Measurements from ENCODE around the gene ITGB2.

Gene ITGB2

GRCh38 chr21:44903050-44903685 is 17.5 kb downstream of the ITGB2 start:
- Histone ChIP-seq H3K27ac (ENCODE audit: insufficient read depth, low read length, poor library complexity, severe bottlenecking) (no peak overlapping the region), H3K27me3 (replicated peaks; ENCODE audit: control insufficient read depth, insufficient read depth, low read length, poor library complexity, severe bottlenecking) (no peaks in the 10 kb centered on the region), H3K4me1 (ENCODE audit: control insufficient read depth, insufficient read depth, low read length, poor library complexity, severe bottlenecking) (no peaks in the 10 kb centered on the region), H3K36me3 (ENCODE audit: control insufficient read depth, insufficient read depth, low read length) (peaks cover 98% of the 10 kb centered on the region), H3K9me3 (ENCODE audit: control insufficient read depth, low read length) (no peaks in the 10 kb centered on the region), H3K4me3 (ENCODE audit: insufficient read depth, low read depth, low read length, poor library complexity, severe bottlenecking) (no peak overlapping the region)
- DNase-seq: no peak

- no peak overlapping the region for H3K27ac ChIP-seq (ENCODE audit: insufficient read depth, low read length, poor library complexity, severe bottlenecking)
- H3K9me3 ChIP-seq (ENCODE audit: control insufficient read depth, low read length): no peaks in the 10 kb centered on the region
- DNase-seq: no peak
- no peaks in the 10 kb centered on the region for H3K27me3 ChIP-seq (replicated peaks; ENCODE audit: control insufficient read depth, insufficient read depth, low read length, poor library complexity, severe bottlenecking)
- no peak overlapping the region for H3K4me3 ChIP-seq (ENCODE audit: insufficient read depth, low read depth, low read length, poor library complexity, severe bottlenecking)
- H3K36me3 ChIP-seq (ENCODE audit: control insufficient read depth, insufficient read depth, low read length): peaks cover 99% of the 10 kb centered on the region
- H3K4me1 ChIP-seq (ENCODE audit: control insufficient read depth, insufficient read depth, low read length, poor library complexity, severe bottlenecking): no peaks in the 10 kb centered on the region
Measured at GRCh38 chr21:44902268-44903049, 18.2 kb downstream of the ITGB2 start.

GRCh38 chr21:44901391-44902074 is 19.2 kb downstream of the ITGB2 start:
- Histone ChIP-seq H3K9me3 (ENCODE audit: control insufficient read depth, low read length) (no peaks in the 10 kb centered on the region), H3K27ac (ENCODE audit: insufficient read depth, low read length, poor library complexity, severe bottlenecking) (no peak overlapping the region), H3K4me1 (ENCODE audit: control insufficient read depth, insufficient read depth, low read length, poor library complexity, severe bottlenecking) (no peaks in the 10 kb centered on the region), H3K4me3 (ENCODE audit: insufficient read depth, low read depth, low read length, poor library complexity, severe bottlenecking) (no peak overlapping the region), H3K27me3 (replicated peaks; ENCODE audit: control insufficient read depth, insufficient read depth, low read length, poor library complexity, severe bottlenecking) (no peaks in the 10 kb centered on the region), H3K36me3 (ENCODE audit: control insufficient read depth, insufficient read depth, low read length) (peaks cover 97% of the 10 kb centered on the region)
- DNase-seq: no peak

GRCh38 chr21:44900559-44901251 is 20.0 kb downstream of the ITGB2 start:
- no peaks in the 10 kb centered on the region for H3K27me3 ChIP-seq (replicated peaks; ENCODE audit: control insufficient read depth, insufficient read depth, low read length, poor library complexity, severe bottlenecking)
- no peak overlapping the region for H3K27ac ChIP-seq (ENCODE audit: insufficient read depth, low read length, poor library complexity, severe bottlenecking)
- H3K36me3 ChIP-seq (ENCODE audit: control insufficient read depth, insufficient read depth, low read length): peaks cover 91% of the 10 kb centered on the region
- DNase-seq: no peak
- no peaks in the 10 kb centered on the region for H3K4me1 ChIP-seq (ENCODE audit: control insufficient read depth, insufficient read depth, low read length, poor library complexity, severe bottlenecking)
- H3K4me3 ChIP-seq (ENCODE audit: insufficient read depth, low read depth, low read length, poor library complexity, severe bottlenecking): no peak overlapping the region
- H3K9me3 ChIP-seq (ENCODE audit: control insufficient read depth, low read length): no peaks in the 10 kb centered on the region

GRCh38 chr21:44899768-44900558 is 20.7 kb downstream of the ITGB2 start:
- no peaks in the 10 kb centered on the region for H3K4me1 ChIP-seq (ENCODE audit: control insufficient read depth, insufficient read depth, low read length, poor library complexity, severe bottlenecking)
- no peaks in the 10 kb centered on the region for H3K9me3 ChIP-seq (ENCODE audit: control insufficient read depth, low read length)
- H3K36me3 ChIP-seq (ENCODE audit: control insufficient read depth, insufficient read depth, low read length): peaks cover 87% of the 10 kb centered on the region
- H3K27me3 ChIP-seq (replicated peaks; ENCODE audit: control insufficient read depth, insufficient read depth, low read length, poor library complexity, severe bottlenecking): no peaks in the 10 kb centered on the region
- no peak for DNase-seq
- H3K4me3 ChIP-seq (ENCODE audit: insufficient read depth, low read depth, low read length, poor library complexity, severe bottlenecking): no peak overlapping the region
- no peak overlapping the region for H3K27ac ChIP-seq (ENCODE audit: insufficient read depth, low read length, poor library complexity, severe bottlenecking)

DNA sequence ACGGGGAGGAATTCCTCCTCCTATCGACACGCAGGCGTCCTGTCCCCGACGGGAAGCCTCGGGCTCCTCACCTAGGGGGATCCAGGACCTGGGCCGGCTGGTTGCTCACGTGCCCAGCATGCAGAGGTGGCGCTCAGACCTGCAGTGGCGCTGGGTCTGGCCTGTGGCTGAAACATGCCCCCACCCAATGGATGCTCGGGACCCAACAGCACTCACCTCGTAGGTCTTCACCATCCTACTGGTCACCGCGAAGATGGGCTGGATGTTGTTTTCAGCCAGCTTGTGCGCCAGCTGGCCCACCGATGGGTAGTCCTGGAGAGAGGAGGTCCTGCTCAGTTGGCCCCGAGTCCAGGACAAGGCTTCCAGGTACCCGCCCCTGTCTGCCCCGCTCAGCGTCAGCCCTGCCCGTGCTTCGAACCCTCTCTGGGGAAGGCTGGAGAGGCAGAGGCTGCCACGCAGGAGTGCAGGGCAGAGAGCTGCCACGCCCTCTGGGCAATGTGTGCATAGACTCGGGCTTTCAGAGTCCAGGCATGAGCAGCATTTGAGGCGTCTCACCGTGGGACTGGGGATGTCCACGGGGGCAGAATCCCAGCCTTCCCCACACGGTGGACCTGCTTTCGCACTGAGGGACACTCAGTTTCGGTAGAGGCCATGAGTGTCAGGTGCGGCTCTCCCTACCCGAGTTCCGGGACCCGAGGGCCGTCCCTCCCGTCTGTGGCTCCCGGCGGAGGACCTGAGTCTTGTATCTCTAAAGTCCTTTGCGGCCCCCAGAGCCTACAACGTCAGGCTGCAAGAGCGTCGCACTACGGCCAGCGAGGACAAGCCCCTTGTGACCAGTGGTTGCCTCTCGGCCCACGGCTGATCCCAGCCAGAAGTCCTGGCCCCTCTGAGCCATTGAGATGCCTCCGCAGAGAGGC is 21.6 kb downstream of the ITGB2 start:
- H3K9me3 ChIP-seq (ENCODE audit: control insufficient read depth, low read length): no peaks in the 10 kb centered on the region
- peaks cover 87% of the 10 kb centered on the region for H3K36me3 ChIP-seq (ENCODE audit: control insufficient read depth, insufficient read depth, low read length)
- H3K4me3 ChIP-seq (ENCODE audit: insufficient read depth, low read depth, low read length, poor library complexity, severe bottlenecking): no peak overlapping the region
- no peaks in the 10 kb centered on the region for H3K4me1 ChIP-seq (ENCODE audit: control insufficient read depth, insufficient read depth, low read length, poor library complexity, severe bottlenecking)
- no peaks in the 10 kb centered on the region for H3K27me3 ChIP-seq (replicated peaks; ENCODE audit: control insufficient read depth, insufficient read depth, low read length, poor library complexity, severe bottlenecking)
- H3K27ac ChIP-seq (ENCODE audit: insufficient read depth, low read length, poor library complexity, severe bottlenecking): no peak overlapping the region
- no peak for DNase-seq

DNA sequence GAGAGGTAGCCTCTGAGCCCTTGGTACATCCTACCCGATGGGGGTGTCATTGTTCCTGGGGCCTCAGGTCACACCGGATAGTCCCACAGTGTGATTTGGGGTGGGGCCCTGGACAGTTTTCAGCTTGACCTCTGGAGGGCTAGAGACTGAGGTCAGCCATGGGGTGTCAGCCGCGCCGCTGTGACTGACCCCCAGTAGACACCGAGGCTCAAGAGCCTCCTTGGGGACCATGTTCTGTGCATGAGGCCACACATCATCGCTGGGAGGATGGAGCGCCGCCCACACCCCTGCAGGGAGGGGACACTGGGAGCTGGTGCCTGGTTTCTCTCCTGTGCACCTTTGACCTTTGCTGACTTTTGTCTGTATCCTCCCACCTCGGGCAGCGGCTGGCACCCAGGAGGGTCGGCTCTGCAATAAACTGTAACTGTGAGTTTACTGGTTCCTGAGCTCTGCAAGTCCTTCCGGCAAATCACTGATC is 22.6 kb downstream of the ITGB2 start:
- H3K36me3 ChIP-seq (ENCODE audit: control insufficient read depth, insufficient read depth, low read length): peaks cover 76% of the 10 kb centered on the region
- peaks cover 1% of the 10 kb centered on the region for H3K4me1 ChIP-seq (ENCODE audit: control insufficient read depth, insufficient read depth, low read length, poor library complexity, severe bottlenecking)
- no peaks in the 10 kb centered on the region for H3K27me3 ChIP-seq (replicated peaks; ENCODE audit: control insufficient read depth, insufficient read depth, low read length, poor library complexity, severe bottlenecking)
- H3K9me3 ChIP-seq (ENCODE audit: control insufficient read depth, low read length): no peaks in the 10 kb centered on the region
- DNase-seq: no peak
- no peak overlapping the region for H3K27ac ChIP-seq (ENCODE audit: insufficient read depth, low read length, poor library complexity, severe bottlenecking)
- no peak overlapping the region for H3K4me3 ChIP-seq (ENCODE audit: insufficient read depth, low read depth, low read length, poor library complexity, severe bottlenecking)

- H3K27ac ChIP-seq (ENCODE audit: insufficient read depth, low read length, poor library complexity, severe bottlenecking): no peak overlapping the region
- no peaks in the 10 kb centered on the region for H3K9me3 ChIP-seq (ENCODE audit: control insufficient read depth, low read length)
- H3K27me3 ChIP-seq (replicated peaks; ENCODE audit: control insufficient read depth, insufficient read depth, low read length, poor library complexity, severe bottlenecking): no peaks in the 10 kb centered on the region
- peaks cover 70% of the 10 kb centered on the region for H3K36me3 ChIP-seq (ENCODE audit: control insufficient read depth, insufficient read depth, low read length)
- H3K4me1 ChIP-seq (ENCODE audit: control insufficient read depth, insufficient read depth, low read length, poor library complexity, severe bottlenecking): peaks cover 6% of the 10 kb centered on the region
- no peak for DNase-seq
- no peak overlapping the region for H3K4me3 ChIP-seq (ENCODE audit: insufficient read depth, low read depth, low read length, poor library complexity, severe bottlenecking)
Measured at GRCh38 chr21:44897326-44898010, 23.2 kb downstream of the ITGB2 start.
